Heart right ventricle (tissue), 16 donors: ENCODE measurements around the gene TFG. TPM values are rescaled to one million over a fixed set of nuclear protein-coding genes. Genes with fewer than 3 reads are reported as not detected.
A peak's percentile ranks its signal among the peaks of the same experiment; 100 is the strongest.

Experiments
- ATAC-seq, 8 donors: fragments of 200-7000 bp; cut with Tn5 transposase; one replicate each; pipeline ENCODE4 v1.9.1; 2020; ENCODE audit warnings: mild to moderate bottlenecking in 8 of 8, moderate library complexity in 8 of 8, moderate number of reproducible peaks in 1 of 8
- DNase-seq, 2 donors: peaks; one replicate each; pipeline ENCODE4 v3.0.0-alpha.2; 2020
- H3K27ac ChIP-seq, 10 donors: fragments of 200-600 bp; sonication (generic) in 2 of 10; one replicate each; pipeline versions ENCODE4 v1.5.0 to v1.8.0; 2020 to 2022; ENCODE audit warnings: mild to moderate bottlenecking in 3 of 10
- H3K27me3 ChIP-seq, 7 donors: fragments of 200-600 bp; one replicate each; pipeline ENCODE4 v1.8.0; 2021 to 2022; ENCODE audit warnings: mild to moderate bottlenecking in 2 of 7
- H3K36me3 ChIP-seq, 9 donors: fragments of 200-600 bp; sonication (generic) in 1 of 9; one replicate each; pipeline versions ENCODE4 v1.5.0 to v1.8.0; 2020 to 2022; ENCODE audit warnings: mild to moderate bottlenecking in 2 of 9
- H3K4me1 ChIP-seq, 9 donors: fragments of 200-600 bp; sonication (generic) in 1 of 9; one replicate each; pipeline versions ENCODE4 v1.5.0 to v1.8.0; 2020 to 2022; ENCODE audit warnings: mild to moderate bottlenecking in 4 of 9
- H3K4me3 ChIP-seq, 10 donors: fragments of 200-600 bp; sonication (generic) in 2 of 10; one replicate each; pipeline versions ENCODE4 v1.5.0 to v1.8.0; 2020 to 2022; ENCODE audit warnings: mild to moderate bottlenecking in 7 of 10, moderate library complexity in 2 of 10
- H3K9me3 ChIP-seq, 11 donors: fragments of 200-600 bp in 10 of 11; sonication (generic) in 2 of 11; one replicate each; pipeline versions ENCODE4 v1.5.0 to v1.8.0; 2013 to 2022; ENCODE audit warnings: mild to moderate bottlenecking in 2 of 11, control low read depth in 1 of 11, moderate library complexity in 1 of 11
- CTCF ChIP-seq, 9 donors: fragments of 200-600 bp; sonication (generic) in 2 of 9; IDR thresholded peaks; one replicate each; pipeline versions ENCODE4 v1.5.0 to v1.8.0; 2021 to 2022; ENCODE audit warnings: antibody characterized with exemption in 9 of 9, mild to moderate bottlenecking in 5 of 9, moderate library complexity in 1 of 9
- WGBS, 2 donors: extraction: QIAGEN DNeasy Blood & Tissue Kit; methylation state at CpG; one replicate each; pipeline ENCODE4 v1.1.7; 2013; ENCODE audit warnings: inconsistent platforms in 1 of 2; 5-methylcytosine and 5-hydroxymethylcytosine counted together
- intact Hi-C, 10 donors: fragments of 100-400 bp; cut with DNase I; formaldehyde crosslinking; loops; one replicate each; pipeline versions ENCODE4 v1.11.1 to v1.14.2; 2022
- polyA plus RNA-seq, 2 donors: library from polyadenylated mRNA; stranded (reverse); fragments of 200-250 nt; gene quantifications; one replicate each; pipeline ENCODE4 v1.2.3, GENCODE V29; 2013
- total RNA-seq, 10 donors: library from RNA; stranded (reverse); fragmentation: NEBNext Ultra II Directional in 3 of 10; extraction: Animal tissue kit (Norgen Biotek cat#: 25700) in 3 of 10; gene quantifications; one replicate each; pipeline versions ENCODE4 v1.2.1 to v1.2.4, GENCODE V29; 2021 to 2023
- donor health status: Arrhythmogenic right ventricular cardiomyopathy.
- donor health status: ischemic (EF 13 %, LVEDD 7.1; RV severe dilation, severe dysfunction).
- donor health status: healthy with polysubstance abuse.
- donor health status: DM: no; HTN: yes; CAD: no.
- donor health status: DM: no; HTN: no; CAD: no.
- donor health status: ischemic (EF 25% LVEDD 6.9; RV normal size, moderate dysfunction).
- donor health status: ischemic (EF 25% LVEDD 5.7; RV mildly dilated, moderate dysfunction).
- donor health status: healthy.
- donor health status: DM: yes; HTN: yes; CAD: no.
- donor health status: Ischemic cardiomyopathy.
- donor health status: ischemic (EF 35%, LVEDD 5.7; RV mildly dilated, moderate dysfunction).
- donor health status: nonischemic (EF 11% LVEDD 7.7; RV severe dilation, severe dysfunction).
- donor health status: DM: yes; HTN: yes; CAD: no.
- donor health status: PGD.
- donor health status: ischemic (EF 29% LVEDD 5.4; RV normal size, mild dysfunction).
- donor health status: nonischemic (EF 23%, LVEDD 6.1; RV moderate dilation, normal function).

Gene TFG
- total and polyA plus RNA-seq, 12 donors, result 44.6 to 98.4 (median 92.4) TPM

DNA sequence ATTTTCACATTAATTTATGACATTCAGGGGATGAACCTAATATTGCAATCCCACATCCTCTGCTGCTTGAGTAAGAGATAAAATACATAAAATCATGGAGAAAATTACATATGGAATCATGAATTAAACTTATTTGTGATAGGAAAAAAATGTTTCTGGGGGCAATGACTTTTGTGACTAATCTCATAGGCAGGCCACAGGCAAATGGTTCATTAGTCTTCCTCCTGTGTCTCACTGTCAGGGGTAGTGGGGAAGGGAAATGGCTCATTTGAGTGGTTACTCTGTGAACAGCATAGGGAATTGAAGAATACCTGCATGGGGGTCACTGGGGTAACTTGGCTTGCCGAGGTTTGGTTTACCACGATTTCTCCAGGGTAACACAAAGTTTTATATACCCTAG is 72.0 kb downstream of the TFG start:
- intact Hi-C loops, result no loop called here
- no peak for TF ChIP-seq CTCF (IDR thresholded peaks at IDR 0.05)
- H3K36me3 ChIP-seq, result peaks cover 0 to 30% (median 0%) of the 10 kb centered on the region in 9 donors
- H3K4me1 ChIP-seq, result peaks cover 0 to 7% (median 0%) of the 10 kb centered on the region in 9 donors
- H3K27me3 ChIP-seq, result no peaks in the 10 kb centered on the region
- H3K9me3 ChIP-seq, result peaks cover 0 to 16% (median 0%) of the 10 kb centered on the region in 11 donors
- ATAC-seq (no peak), DNase-seq (no peak)
- H3K27ac ChIP-seq, result no peak overlapping the region
- H3K4me3 ChIP-seq, result no peak overlapping the region
- 90 to 93% methylated on average over 2 of the region's 2 CpGs for WGBS, 2 donors

- WGBS, 2 donors, result 35 to 37% methylated on average over 2 of the region's 2 CpGs
- no peaks in the 10 kb centered on the region for H3K27me3 ChIP-seq
- peaks cover 0 to 7% (median 0%) of the 10 kb centered on the region in 9 donors for H3K4me1 ChIP-seq
- H3K27ac ChIP-seq, result peak overlapping the region in 3 of 10 donors; percentile 9 to 36 (median 34)
- H3K36me3 ChIP-seq, result peaks cover 0 to 25% (median 0%) of the 10 kb centered on the region in 9 donors
- DNase-seq, result peak in 1 of 2 donors; percentile 8
- TF ChIP-seq CTCF (IDR thresholded peaks at IDR 0.05), result no peak
- H3K4me3 ChIP-seq, result no peak overlapping the region
- intact Hi-C loops, result no loop called here
- H3K9me3 ChIP-seq, result peaks cover 0 to 17% (median 0%) of the 10 kb centered on the region in 11 donors
- peak in 7 of 8 donors; percentile 33 to 58 (median 44) for ATAC-seq
Observed at GRCh38 chr3:100782348-100782747, 73.1 kb downstream of the TFG start.

GRCh38 chr3:100782906-100783305 is 73.6 kb downstream of the TFG start:
- ATAC-seq (no peak), DNase-seq (no peak)
- intact Hi-C loops, result no loop called here
- no peaks in the 10 kb centered on the region for H3K27me3 ChIP-seq
- peaks cover 0 to 25% (median 0%) of the 10 kb centered on the region in 9 donors for H3K36me3 ChIP-seq
- H3K4me1 ChIP-seq, result peaks cover 0 to 7% (median 0%) of the 10 kb centered on the region in 9 donors
- no peak overlapping the region for H3K4me3 ChIP-seq
- TF ChIP-seq CTCF (IDR thresholded peaks at IDR 0.05), result no peak
- H3K27ac ChIP-seq, result peak overlapping the region in 3 of 10 donors; percentile 9 to 36 (median 34)
- WGBS, 2 donors, result 49 to 57% methylated on average over 3 of the region's 3 CpGs
- peaks cover 0 to 17% (median 0%) of the 10 kb centered on the region in 11 donors for H3K9me3 ChIP-seq

- peaks cover 0 to 17% (median 0%) of the 10 kb centered on the region in 11 donors for H3K9me3 ChIP-seq
- H3K36me3 ChIP-seq, result peaks cover 0 to 24% (median 0%) of the 10 kb centered on the region in 9 donors
- no peak for TF ChIP-seq CTCF (IDR thresholded peaks at IDR 0.05)
- no peaks in the 10 kb centered on the region for H3K27me3 ChIP-seq
- WGBS, 2 donors, result 83 to 84% methylated on average over 3 of the region's 3 CpGs
- DNase-seq (no peak), ATAC-seq (no peak)
- intact Hi-C loops, result no loop called here
- peaks cover 0 to 7% (median 0%) of the 10 kb centered on the region in 9 donors for H3K4me1 ChIP-seq
- peak overlapping the region in 2 of 10 donors; percentile 10 to 36 for H3K27ac ChIP-seq
- no peak overlapping the region for H3K4me3 ChIP-seq
Observed at GRCh38 chr3:100783619-100784018, 74.3 kb downstream of the TFG start.
